HG02970 (cell line): Measurements from ENCODE around the gene HNRNPUL1.
"Not testable (repeated sequence)": the region's sequence is repeated elsewhere in the genome, so short reads cannot be mapped to it uniquely, and the experiment has no call there.

ENCODE experiments used
- ATAC-seq: cut with Tn5 transposase; IDR thresholded peaks from one replicate; pipeline ENCODE4 v1.9.1; 2021; ENCODE audit warnings: mild to moderate bottlenecking, moderate library complexity, moderate number of reproducible peaks; ENCODE audit not compliant: unreplicated experiment, low FRiP score

HNRNPUL1 gene

GRCh38 chr19:41273076-41273475 is 8.9 kb downstream of the HNRNPUL1 start:
- ATAC-seq = no peak

- ATAC-seq = no peak
Observed at GRCh38 chr19:41274802-41275201, 10.6 kb downstream of the HNRNPUL1 start.

GRCh38 chr19:41276231-41276630 is 12.1 kb downstream of the HNRNPUL1 start:
- no peak for ATAC-seq

- ATAC-seq = no peak
Observed at GRCh38 chr19:41278478-41278877, 14.3 kb downstream of the HNRNPUL1 start.

- ATAC-seq = no peak
Observed at GRCh38 chr19:41288673-41289530, 24.7 kb downstream of the HNRNPUL1 start.

- ATAC-seq = not testable (repeated sequence)
Observed at GRCh38 chr19:41289814-41290213, 25.6 kb downstream of the HNRNPUL1 start.

GRCh38 chr19:41294393-41294792 is 30.2 kb downstream of the HNRNPUL1 start:
- ATAC-seq = no peak

- ATAC-seq = no peak
Observed at GRCh38 chr19:41295499-41295898, 31.3 kb downstream of the HNRNPUL1 start.

- ATAC-seq = no peak
Observed at GRCh38 chr19:41296433-41296871, 32.3 kb downstream of the HNRNPUL1 start.

- ATAC-seq = peak; percentile 56
Observed at GRCh38 chr19:41297628-41298347, 33.6 kb downstream of the HNRNPUL1 start.

GRCh38 chr19:41298348-41298964 is 34.3 kb downstream of the HNRNPUL1 start:
- no peak for ATAC-seq

GRCh38 chr19:41299046-41299754 is 35.0 kb downstream of the HNRNPUL1 start:
- ATAC-seq = no peak

GRCh38 chr19:41299755-41300089 is 35.5 kb downstream of the HNRNPUL1 start:
- ATAC-seq = no peak

- ATAC-seq = no peak
Observed at GRCh38 chr19:41300555-41300954, 36.4 kb downstream of the HNRNPUL1 start.

- no peak for ATAC-seq
Observed at GRCh38 chr19:41302624-41303351, 38.6 kb downstream of the HNRNPUL1 start.

- no peak for ATAC-seq
Observed at GRCh38 chr19:41303954-41304353, 39.8 kb downstream of the HNRNPUL1 start.

GRCh38 chr19:41304706-41305483 is 40.7 kb downstream of the HNRNPUL1 start:
- ATAC-seq = no peak

GRCh38 chr19:41305927-41306793 is 42.0 kb downstream of the HNRNPUL1 start:
- ATAC-seq = no peak
